NCI-H2196 treated with DMSO at 0.1 percent for 48 hours (cell line): Measurements from ENCODE around the gene EHD3.
"Not testable (repeated sequence)": the region's sequence is repeated elsewhere in the genome, so short reads cannot be mapped to it uniquely, and the experiment has no call there.

Source experiments
- DNase-seq: peaks from one replicate; lab custom pipeline; 2025; ENCODE audit not compliant: unreplicated experiment; lab: John Stamatoyannopoulos, UW

EHD3 gene

DNA sequence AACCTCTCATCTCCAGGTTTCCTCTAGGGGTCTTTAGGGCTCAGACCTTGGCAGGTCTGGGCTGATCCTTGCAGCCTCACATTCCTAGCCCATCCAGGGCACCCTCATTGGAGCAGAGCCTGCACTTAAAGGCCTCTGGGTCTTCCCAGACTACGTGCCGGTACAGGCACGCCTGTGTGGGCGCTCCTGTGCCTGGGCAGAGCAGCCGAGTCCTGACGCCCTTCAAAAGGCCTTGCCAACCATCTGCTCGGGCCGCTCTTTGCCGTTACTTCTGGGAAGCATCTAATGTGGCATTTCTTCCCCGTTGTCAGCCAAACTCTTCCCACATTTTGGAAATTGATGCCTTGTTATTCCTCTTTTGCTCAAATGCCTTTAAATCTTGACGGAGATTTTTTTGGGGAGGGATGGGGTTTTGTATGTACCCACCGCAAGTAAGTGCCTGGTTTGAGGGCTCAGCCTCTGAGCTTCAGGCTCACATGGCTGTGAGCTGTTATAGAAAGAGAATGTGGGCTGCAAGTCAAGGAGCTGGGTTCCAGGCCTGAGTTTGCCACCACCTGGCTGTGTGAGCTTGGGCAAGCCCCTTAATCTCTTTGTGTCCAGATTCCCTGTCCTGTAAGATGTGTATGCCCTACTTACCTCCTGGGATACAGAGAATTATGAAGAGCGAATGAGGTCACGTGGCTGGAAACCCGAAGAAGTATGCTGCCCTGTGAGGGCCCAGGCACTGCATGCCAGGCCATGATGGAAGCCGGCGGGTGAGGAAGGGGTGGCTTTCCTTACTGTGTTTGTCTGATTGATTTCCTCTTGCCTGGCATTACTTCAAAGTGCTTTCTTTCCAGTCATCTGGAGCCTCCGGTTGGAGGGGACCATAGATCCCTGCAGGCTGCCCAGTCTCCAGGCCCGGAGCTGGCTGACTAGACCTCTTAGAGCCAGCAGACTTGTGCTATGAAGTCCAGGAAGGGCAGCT lies 20.6 kb downstream of the EHD3 start:
- no peak for DNase-seq

DNA sequence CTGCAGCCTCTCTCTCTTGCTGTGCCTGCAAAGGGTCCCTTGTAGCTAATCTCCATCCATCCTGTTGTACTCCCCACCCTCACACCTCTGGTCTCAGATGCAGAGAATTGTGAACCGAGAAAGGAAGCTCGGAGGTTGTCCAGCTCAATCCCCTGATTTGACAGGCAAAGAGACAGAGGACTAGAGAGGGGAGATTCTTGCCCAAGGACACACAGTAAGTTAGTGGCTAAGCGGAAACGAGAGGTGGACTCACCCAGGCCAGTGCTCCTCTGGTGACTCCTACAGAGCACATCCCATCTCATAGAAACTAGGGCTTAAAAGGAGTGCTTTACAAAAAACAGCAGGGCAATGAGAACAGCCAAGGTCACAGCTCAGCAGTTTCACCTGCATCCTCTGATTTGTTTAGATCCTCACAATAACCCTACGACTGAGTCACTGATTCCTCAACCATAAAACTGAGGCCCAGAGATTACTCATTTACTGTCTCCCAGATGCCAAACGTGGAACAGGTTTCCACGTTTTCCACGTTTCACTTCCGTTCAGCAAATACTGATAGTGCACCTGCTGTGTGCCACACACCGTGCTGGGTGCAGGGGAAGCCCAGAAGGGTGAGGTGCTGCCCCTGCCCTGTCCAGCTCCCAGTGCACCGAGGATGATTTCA lies 22.1 kb downstream of the EHD3 start:
- DNase-seq: no peak

DNA sequence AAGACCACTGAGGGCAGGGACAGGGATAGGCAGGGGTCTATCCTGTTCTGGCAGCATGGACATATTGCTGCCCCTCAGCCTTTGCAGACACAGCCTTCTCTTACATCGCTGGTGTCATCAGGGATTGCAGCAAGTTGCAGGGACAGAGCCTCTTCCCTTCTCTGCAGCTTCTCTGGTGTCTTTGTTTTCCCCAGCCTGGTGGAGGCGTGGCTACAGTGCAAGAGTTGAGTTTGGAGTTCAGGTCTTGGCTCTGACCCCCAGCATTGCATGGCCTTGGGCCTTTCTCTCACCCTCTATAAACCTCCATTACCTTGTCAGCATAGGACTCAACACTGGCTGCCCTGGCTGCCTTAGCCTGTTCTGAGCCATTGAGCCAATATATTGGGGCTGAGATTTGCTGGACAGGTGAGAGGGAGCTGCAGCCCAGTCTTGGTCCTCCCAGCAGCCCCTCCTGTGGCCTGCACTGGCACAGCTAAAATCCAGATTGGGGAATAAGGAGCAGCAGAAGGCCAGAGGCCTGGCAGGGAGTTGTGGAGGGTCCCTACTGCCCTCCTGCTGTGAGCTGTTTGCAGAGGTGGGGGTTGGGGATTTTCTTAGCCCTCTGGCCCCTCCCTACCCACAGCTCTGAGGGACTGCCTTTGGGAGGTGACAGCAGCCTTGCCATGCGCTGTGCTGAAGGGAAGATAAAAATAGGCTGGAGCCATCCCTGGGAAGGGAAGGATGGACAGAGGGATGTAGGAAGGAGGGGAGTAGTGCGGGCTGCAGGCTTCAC lies 22.8 kb downstream of the EHD3 start:
- DNase-seq: no peak

DNA sequence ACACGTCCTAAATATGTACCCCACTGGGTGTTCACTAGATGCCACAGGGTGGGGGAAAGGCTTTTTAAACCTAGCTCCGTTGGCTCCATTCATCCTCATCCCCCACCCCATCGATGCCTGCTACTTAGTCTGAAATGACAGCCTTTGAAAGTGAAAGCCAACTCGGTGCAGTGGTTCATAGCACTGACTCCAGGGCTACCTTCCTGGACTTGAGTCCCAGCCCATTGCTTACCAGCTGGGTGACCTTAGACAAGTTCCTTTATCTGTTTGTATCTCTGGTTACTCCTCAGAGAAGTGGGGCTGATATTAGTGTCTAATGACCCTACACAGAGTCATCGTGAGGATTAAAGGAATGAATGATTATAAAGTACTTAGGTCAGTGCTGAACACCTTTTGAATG lies 24.4 kb downstream of the EHD3 start:
- DNase-seq: no peak

DNA sequence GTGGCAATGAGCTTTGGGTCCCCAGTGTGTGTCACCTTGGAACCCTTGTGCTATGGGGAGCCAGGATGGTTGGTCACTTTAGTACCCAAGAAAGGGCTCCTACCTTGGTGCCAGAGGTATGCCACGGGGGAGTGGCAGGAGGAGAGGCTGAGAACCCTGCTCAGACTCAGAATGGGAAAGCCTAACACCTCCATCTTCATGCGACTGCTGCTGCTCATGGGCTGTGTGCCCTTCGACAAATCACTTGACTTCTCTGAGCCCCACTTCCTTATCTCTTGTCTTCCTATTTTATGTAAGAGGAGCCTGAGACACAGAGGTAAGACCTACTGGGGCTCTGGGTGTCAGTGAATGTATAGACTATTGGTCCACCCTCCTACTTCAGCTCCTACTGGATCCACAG lies 25.1 kb downstream of the EHD3 start:
- DNase-seq: no peak

DNA sequence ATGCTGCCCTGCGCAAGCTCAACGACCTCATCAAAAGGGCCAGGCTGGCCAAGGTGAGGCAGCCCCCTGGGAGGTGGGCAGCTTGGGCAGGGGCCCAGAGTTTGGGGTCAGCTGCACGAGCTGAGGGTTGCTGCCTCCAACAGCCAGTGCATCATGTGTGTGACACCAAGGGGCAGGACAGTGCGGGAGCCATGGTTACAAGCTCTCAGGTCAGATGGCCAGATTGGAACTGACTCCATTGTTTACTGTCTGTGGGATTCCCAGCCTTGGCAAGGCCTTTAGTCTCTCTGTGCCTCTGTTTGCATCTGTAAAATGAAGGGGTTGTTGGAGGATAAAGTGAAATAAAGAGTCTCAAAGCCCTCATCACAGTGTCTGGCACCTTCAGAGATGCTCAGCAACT lies 26.9 kb downstream of the EHD3 start:
- no peak for DNase-seq

DNA sequence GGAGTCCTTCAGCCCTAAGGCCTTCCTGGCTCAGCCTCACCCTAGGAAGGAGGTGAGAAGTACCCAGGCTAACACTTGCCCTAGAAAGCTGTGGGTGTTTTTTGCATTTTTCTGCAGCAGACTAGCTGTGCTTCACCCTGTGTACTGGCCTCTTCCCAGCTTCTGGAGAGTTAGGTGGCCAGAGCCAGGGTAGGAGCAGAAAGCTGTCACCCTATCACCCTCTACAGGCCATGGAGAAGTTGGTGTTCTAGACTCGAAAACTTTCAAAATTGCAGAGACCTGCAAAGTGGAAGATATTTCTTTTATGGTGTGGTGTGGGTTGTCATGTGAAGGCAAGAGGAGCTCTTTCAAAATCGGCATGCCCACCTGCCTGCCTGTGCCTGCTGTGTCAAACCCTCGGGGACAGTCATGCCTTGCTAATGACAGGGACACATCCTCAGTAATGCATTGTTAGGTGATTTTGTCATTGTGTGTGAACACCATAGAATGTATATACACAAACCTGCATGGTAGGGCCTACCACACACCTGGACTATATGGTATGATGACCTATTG lies 29.8 kb downstream of the EHD3 start:
- no peak for DNase-seq

DNA sequence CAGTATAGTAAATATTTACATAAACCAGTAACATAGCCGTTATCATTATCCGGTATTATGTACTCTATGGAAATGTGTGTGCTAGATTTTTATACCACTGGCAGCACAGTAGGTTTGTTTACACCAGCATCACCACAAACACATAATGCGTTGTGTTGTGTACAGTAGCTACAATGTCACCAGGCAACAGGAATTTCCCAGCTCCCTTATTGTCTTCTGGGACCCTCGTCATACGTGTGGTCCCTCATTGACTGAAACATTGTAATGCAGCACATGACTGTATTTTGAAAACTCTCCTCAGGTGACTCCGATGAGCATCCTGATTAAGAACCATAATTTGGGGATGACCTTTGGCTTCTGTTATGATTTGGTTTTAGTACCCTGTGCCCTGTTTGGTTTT lies 31.3 kb downstream of the EHD3 start:
- DNase-seq: no peak

DNA sequence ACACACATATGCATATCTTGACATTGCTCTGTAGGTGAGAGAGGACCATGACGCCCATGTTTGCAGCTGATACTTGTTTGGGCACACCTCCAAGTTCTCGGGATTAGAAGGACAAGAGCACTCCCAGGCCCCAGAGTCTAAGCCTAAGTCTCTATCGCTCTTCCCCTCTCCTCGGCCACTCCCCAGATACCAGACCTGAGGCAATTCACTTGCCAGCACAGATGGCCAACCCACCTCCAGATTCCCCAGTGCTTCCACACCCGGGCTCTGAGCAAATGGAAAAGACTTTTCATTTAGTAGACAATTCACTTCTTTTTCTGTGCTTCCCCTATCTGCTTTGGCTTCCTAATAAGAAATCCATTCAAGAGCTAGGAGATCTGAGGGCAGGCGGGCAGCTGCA lies 32.9 kb downstream of the EHD3 start:
- DNase-seq: no peak

DNA sequence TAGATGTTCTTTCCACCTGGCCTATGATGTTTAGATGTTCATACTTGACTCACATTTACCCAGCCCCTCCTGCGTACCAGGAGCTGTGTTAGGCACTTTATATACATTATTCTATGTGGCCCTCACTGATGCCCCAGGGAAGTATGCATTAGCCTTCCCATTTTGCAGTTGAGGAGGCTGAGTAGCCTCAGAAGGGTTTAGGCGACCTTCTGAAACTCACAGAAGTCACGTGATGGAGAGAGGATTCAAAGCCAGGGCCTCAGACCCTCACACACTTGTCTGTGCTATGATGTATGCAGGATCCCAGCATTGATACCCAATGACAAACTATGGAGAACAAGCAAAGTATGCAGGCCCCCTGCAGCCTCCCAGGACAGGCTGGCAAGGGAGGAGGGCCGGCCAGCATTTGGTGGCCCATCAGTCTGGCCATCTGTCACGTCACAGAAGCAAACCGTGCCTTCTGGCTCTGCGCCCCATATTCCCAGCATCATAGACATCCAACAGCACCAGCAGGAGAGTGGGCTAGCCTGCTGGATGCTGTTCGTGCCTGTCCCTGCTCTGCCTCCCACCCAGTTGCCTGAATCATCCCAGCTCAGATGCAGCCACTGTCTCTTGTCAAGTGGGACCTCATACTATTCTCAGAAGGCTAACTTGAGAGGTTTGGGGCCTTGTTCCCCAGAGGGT lies 33.6 kb downstream of the EHD3 start:
- no peak for DNase-seq

DNA sequence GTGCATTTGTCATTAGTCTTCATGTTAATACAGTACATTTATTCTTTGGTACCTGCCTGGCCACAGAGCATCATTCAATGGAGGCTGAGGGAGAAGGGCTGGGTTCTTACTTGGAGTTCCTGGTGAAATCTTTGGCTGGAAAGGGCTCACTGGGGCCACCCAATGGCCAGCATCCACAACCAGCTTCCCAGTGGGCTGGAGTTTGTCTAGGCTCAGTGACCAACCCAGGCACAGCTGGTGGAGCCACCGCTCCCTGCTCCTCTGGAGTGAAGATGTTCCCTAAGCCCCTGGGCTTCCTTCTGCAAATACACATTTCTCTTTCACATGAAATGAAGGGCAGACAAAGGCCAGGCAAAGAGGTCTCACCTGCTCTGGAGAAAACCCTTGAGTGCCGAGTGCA lies 34.4 kb downstream of the EHD3 start:
- no peak for DNase-seq

DNA sequence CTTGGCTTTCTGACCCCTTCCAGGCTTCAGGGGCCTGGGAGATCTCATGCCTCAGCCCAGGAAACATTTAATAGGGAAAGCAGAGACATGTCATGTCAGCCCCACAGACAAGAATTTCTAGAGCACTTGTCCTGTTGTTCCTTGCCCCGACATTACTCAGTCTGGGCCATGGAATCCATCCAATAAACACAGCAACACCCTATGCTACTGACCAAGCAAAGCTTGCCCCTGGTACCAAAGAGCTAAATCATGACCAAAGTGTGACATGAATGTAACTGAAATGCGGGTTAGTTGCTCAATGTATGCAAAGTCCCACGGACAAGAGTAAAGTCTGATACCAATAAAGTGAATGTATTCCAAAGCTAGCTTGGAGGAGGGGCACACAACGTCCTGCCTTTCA lies 35.1 kb downstream of the EHD3 start:
- DNase-seq: no peak

DNA sequence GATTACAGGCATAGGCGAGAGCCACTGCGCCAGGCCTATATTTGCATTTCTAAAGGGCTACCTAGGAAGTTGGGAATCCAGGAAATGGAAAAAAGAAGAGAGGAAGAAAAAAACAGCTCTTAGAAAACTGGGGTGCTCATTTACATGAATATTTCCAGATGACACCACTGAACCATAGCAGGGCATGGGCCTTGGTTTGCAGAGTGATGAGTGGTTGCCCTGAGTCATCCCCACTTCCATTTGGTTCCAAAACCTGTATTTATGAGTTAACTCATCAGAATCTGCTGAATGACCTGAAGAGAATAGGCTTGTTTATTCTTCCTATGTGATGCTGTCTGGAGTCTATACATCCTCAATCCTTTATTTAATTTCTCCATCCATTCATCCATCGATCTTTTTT lies 36.2 kb downstream of the EHD3 start:
- no peak for DNase-seq

DNA sequence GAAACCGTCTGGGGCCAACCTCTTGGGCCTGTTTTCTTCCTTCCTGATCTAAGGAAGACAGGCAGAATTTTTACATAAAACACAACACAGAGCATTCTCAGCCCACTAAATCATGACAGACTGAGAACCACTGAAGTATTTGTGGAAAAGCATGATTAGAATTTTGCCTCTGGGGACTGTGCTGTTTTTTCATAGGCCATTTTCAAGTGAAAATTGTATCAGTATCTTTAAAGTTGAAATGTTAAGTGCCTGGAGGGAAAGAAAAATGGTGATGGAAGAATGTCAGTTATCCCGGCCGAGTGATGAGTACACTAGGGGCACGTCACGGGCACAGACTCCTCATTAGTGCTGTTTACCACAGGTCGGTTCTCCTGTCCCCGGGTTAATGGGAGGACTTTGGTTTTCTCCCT lies 36.9 kb downstream of the EHD3 start:
- DNase-seq: no peak

DNA sequence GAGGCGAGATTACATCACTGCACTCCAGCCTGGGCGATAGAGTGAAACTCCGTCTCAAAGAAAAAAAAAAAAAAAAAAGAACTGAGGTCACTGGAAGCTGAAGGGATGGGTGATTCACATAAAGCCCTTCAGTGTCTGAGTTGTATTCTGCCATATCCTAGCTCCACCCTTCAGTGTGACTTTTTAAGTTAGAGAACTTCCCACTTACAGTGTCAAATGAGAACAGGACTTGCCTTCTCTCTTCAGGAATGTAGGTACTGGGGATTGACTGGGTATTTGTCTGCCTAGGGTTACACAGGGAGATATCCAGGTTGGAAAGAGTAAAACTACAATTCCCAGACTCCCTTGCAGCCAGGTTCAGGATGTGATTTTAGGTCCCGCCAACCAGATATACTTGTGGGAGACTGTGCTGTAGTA lies 37.9 kb downstream of the EHD3 start:
- DNase-seq: no peak

DNA sequence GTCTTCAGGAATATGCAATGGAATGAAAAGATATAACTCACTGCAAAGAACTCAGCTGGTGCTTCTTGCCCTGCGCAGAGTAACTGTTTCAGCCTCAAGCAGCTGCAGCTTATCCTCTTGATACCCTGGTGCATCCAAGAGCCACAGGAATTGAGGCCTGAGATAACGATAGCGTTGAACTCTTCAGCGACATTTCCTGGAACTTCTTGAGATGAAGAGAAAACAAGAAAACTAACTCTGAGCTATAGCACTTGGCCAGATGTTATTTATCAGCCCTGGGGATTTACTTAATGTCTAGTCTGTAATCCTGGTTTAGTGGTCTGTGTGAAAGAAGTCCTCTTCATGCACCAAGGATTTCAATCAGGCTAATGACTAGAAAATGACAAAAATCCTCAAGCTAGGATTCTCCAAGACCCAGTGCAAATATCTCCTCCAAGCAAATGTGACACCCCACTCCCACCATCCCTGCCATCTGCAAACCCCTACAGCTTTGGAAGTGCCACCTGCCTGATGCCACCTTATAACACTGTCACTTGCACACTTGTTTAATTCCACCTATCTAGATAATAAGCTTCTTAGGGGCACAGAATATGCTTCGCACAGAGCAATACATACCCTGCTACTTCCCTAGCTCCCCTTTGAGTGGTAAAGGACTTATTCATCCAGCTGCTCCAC lies 40.6 kb downstream of the EHD3 start:
- DNase-seq: no peak

DNA sequence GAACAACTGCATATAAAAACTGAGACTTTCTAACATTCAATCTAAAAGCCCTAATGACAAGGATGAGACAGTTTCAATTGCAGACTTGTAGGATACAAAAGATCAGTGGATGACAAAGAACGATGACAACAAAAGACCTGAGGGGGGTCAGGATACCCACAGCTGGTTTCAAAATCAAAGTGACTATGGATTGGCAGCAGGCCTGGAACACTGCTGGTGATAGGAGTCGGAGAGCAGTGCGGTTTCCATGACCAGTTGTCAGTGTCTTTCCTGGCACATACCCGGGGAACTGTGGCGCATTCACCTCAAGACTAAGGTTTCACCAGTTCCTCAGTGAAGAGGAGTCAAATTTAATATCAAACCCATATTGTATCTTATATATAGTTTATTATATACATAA lies 42.0 kb downstream of the EHD3 start:
- no peak for DNase-seq

DNA sequence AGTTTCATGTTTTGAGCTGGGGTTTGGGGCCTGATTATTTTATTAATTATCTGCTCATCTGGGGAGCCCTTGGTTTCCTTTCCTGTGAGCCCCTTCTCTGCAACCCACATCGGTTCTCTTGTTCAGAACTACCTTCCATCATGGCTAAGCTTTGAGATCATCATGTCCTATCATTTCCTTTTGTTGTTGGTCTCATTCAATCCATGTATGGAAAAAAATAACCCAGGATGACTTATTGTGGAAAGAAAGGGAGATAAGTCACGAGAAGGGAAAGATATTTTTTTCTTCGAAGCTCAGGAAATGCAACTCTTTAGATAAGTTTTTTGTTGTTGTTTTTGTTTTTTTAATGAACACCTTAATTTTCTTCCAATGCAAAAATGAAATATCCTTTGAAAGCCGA lies 43.7 kb downstream of the EHD3 start:
- DNase-seq: no peak

DNA sequence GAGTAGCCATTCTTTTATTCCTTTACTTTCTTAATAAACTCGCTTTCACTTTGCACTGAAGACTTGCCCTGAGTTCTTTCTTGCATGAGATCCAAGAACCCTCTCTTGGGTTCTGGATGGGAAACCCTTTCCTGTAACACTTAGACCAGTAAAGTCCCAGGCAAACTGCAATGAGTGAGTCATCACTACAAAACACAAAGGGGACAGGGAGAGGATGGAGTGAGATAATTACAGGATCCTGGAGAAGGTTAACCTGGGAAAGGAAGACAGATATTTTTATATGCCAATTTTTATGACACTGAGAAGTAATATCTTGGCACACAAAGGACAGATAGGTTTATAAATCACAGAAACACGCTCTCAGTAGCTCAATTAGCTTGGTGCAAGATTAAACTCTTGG lies 48.7 kb downstream of the EHD3 start:
- DNase-seq: no peak

DNA sequence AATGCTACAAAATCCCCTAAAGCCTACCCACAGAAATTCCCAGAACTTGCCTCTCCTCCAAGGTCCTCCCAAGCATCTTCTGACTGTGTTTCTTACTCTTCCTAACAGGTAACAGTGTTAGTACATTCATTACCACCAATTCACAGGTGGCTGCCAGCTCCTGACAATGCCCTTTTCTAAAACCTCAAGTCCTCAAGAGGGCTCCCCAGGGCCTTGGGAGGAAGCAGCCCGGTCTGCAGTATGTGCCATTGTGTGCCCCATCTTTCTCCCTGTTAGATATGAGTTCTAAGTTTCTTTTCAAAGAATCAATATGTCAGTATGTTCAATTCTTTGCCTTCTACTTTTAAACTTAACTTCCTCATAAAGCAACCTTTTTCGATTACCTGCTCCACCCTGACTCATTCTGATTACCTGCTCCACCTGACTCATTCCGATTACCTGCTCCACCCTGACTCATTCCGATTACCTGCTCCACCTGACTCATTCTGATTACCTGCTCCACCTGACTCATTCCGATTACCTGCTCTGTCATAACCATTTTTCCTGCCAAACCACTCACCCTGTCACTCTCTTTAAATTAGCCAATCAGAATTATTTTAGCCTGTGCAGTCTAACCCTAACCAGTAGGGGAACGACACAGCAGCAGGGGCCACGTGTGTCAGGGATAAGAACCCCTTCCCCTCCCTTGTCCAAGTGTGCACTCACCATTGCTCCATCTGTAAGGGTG lies 49.4 kb downstream of the EHD3 start:
- DNase-seq: not testable (repeated sequence)
